Transverse colon (tissue), 4 donors: ENCODE results near the gene RHOU. TPM values are rescaled to one million over a fixed set of nuclear protein-coding genes. Genes with fewer than 3 reads are reported as not detected.
A peak's percentile ranks its signal among the peaks of the same experiment; 100 is the strongest.

Experiments
- DNase-seq: peaks from one replicate; pipeline ENCODE4 v3.0.0-alpha.2; 2019
- H3K27ac ChIP-seq, 4 donors: fragments of 200-600 bp; sonication (generic); 2 replicates each; pipeline ENCODE4 v1.5.1; 2016 to 2018; ENCODE audit warnings: inconsistent platforms in 4 of 4
- H3K27me3 ChIP-seq: fragments of 200-600 bp; sonication (generic); 2 replicates; pipeline ENCODE4 v1.5.1; 2017; ENCODE audit warnings: inconsistent platforms
- H3K36me3 ChIP-seq, 4 donors: fragments of 200-600 bp; sonication (generic); 2 replicates each; pipeline ENCODE4 v1.5.1; 2017 to 2019; ENCODE audit warnings: inconsistent platforms in 4 of 4
- H3K4me1 ChIP-seq, 4 donors: fragments of 200-600 bp; sonication (generic); 2 replicates each; pipeline ENCODE4 v1.5.1; 2017 to 2020; ENCODE audit warnings: inconsistent platforms in 4 of 4
- H3K4me3 ChIP-seq, 4 donors: fragments of 200-600 bp; sonication (generic); 1 replicate in 1 of 4; 2 replicates in 3 of 4; pipeline versions ENCODE4 v1.5.1 to v1.6.1; 2017 to 2019; ENCODE audit warnings: inconsistent platforms in 4 of 4
- H3K9me3 ChIP-seq, 2 donors: fragments of 200-600 bp; sonication (generic); 2 replicates each; pipeline ENCODE4 v1.5.1; 2017 to 2019; ENCODE audit warnings: inconsistent platforms in 2 of 2
- CTCF ChIP-seq, 5 experiments: fragments of 200-600 bp in 3 of 5; fragments of 450-650 bp in 2 of 5; sonication (generic) in 3 of 5; IDR thresholded peaks; 1 replicate in 2 of 5; 2 replicates in 3 of 5; pipeline ENCODE4 v1.5.1; 2016 to 2017; ENCODE audit warnings: antibody characterized with exemption in 5 of 5, inconsistent platforms in 3 of 5, mild to moderate bottlenecking in 2 of 5, moderate library complexity in 1 of 5
- EP300 ChIP-seq: sonication (generic); formaldehyde crosslinking; IDR thresholded peaks from one replicate; pipeline ENCODE4 v1.6.1; 2017; ENCODE audit warnings: antibody characterized with exemption, low read depth
- POLR2A ChIP-seq: fragments of 450-650 bp; IDR thresholded peaks from one replicate; pipeline ENCODE4 v1.6.1; 2016; ENCODE audit warnings: antibody characterized with exemption, mild to moderate bottlenecking, moderate library complexity
- POLR2AphosphoS5 ChIP-seq, 3 donors: sonication (generic); formaldehyde crosslinking; IDR thresholded peaks; one replicate each; pipeline ENCODE4 v1.6.1; 2016; ENCODE audit warnings: antibody characterized with exemption in 3 of 3
- WGBS, 2 donors: methylation state at CpG; one replicate each; pipeline ENCODE4 v1.1.5; 2018; ENCODE audit warnings: low coverage in 1 of 2; 5-methylcytosine and 5-hydroxymethylcytosine counted together
- in situ Hi-C, 4 donors: fragments of 200-750 bp; cut with MboI; loops; one replicate each; pipeline versions ENCODE4 v1.15.0 to v1.15.1; 2017; ENCODE audit warnings: low sequenced_read_pairs in 3 of 4, low pct_ligation_motif_present in 1 of 4, low pct_unique_long_range_greater_than_20kb in 1 of 4
- intact Hi-C: fragments of 100-400 bp; cut with DNase I; formaldehyde crosslinking; loops from one replicate; pipeline ENCODE4 v1.15.1; 2023; ENCODE audit warnings: low total_unique reads
- total RNA-seq, 4 donors: library from RNA; depleted of rRNA; stranded (reverse); fragments of >200 nt; gene quantifications; one replicate each; pipeline ENCODE4 v1.1.0, GENCODE V29; 2016

The RHOU gene
- total RNA-seq, 4 donors from 2014 or later, result 32.0 to 62.5 (median 38.4) TPM

DNA sequence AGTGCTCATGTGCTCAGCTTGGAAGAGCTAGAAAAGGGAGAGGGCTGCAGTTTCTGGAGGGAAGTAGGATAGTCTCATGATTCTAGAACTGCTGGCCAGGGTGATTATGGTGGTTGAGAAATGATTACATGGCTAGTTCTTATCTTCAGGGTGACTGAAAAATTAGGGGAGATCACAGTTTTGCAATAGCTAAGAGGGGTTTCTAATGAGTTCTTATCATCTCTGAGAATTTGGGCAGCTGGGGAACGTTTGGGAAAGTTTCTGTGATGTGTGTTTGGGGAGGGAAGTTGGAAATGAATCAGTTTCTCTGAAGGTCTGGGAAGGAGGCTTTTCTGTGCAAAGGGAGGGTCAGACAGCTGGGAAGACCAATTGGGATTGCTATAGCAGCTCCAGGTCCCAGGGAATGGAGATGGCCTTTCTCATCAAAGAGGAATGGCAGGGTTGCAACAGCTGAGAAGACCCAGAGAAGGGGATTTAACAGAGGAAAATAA is 7.6 kb upstream of the RHOU start:
- Histone ChIP-seq H3K36me3 (no peaks in the 10 kb centered on the region), H3K4me3 (no peak overlapping the region), H3K27me3 (no peaks in the 10 kb centered on the region), H3K9me3 (no peaks in the 10 kb centered on the region), H3K27ac (no peak overlapping the region), H3K4me1 (no peaks in the 10 kb centered on the region)
- DNase-seq, result no peak
- no peak for TF ChIP-seq CTCF (IDR thresholded peaks at IDR 0.05)
- TF ChIP-seq EP300, result no peak
- TF ChIP-seq POLR2A, result no peak
- TF ChIP-seq POLR2AphosphoS5 (IDR thresholded peaks at IDR 0.05), result no peak
- WGBS, 2 donors, result 20 to 28% methylated on average over 1 of the region's 1 CpG
- in situ Hi-C loops, result no loop called here
- intact Hi-C loops, result loop anchor here (5.0 kb wide), 1 partner anchor 40 kb away; no protein-coding TSS in a partner anchor

- TF ChIP-seq POLR2AphosphoS5 (IDR thresholded peaks at IDR 0.05), result no peak
- no peak for TF ChIP-seq EP300
- no peak for TF ChIP-seq POLR2A
- 81 to 87% methylated on average over 8 of the region's 8 CpGs for WGBS, 2 donors
- Histone ChIP-seq H3K27me3 (no peaks in the 10 kb centered on the region), H3K36me3 (no peaks in the 10 kb centered on the region), H3K27ac (no peak overlapping the region), H3K4me1 (peaks cover 0 to 17% (median 12%) of the 10 kb centered on the region in 4 donors), H3K9me3 (no peaks in the 10 kb centered on the region), H3K4me3 (no peak overlapping the region)
- DNase-seq, result no peak
- in situ Hi-C loops, result loop anchor here in 2 of 4 donors (5.0 to 10.0 kb wide), 2 partner anchors 492 to 500 kb away; no protein-coding TSS in a partner anchor
- intact Hi-C loops, result no loop called here
Measured at GRCh38 chr1:228732426-228732825, 2.9 kb upstream of the RHOU start.

DNA sequence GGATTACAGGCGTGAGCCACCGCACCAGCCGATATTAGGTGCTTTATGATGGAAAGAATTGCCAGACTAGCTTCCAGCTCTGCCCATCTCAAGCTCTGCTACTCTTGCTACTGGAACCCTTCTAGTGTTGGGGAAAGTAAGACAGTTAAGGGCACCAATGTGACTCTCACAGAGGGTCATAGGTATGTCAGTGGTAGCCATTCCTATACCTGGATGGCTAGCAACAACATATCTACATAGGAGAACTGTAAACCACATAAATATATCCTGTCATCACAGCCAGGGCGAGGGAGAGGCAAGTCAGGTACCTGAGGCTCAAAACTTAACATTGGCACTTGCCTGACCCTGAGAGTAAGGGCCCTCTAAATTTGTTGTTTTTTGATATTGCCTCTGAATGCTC is 1.7 kb upstream of the RHOU start:
- H3K4me3 ChIP-seq, result no peak overlapping the region

DNA sequence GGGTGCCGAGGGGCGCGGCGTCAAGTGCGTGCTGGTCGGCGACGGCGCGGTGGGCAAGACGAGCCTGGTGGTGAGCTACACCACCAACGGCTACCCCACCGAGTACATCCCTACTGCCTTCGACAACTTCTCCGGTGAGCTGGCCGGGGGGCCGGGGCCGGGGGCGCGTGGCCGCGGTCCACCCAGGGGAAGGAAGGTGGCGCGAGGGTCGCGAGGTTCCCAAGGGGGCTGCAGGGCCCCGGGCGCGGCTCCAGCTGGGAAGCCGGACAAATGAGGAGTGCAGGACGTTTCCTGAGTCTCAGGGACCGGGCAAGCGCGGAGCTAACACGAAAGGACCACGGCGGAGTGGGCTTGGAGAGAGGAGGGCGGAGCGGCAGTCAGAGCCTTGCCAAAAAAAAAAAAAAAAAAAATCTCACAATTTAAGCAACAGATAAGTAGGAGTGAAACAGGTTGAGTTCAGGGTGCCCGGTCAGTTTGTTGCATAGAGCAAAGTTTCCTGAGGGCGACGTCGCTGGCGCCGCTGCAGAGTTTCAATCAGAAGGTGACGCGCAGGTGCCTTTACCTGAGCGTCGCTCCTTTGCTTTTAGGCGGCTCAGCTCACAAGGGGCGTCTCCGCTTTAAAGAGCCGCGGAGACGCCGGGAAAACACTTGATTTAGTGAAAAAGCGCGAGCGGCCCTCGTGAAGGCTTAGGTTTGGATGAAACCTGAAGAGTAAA is 750 bp downstream of the RHOU start:
- no peaks in the 10 kb centered on the region for H3K36me3 ChIP-seq
- in situ Hi-C loops (loop anchor here in 1 of 4 donors (10.0 kb wide), 1 partner anchor 489 kb away; no protein-coding TSS in a partner anchor), intact Hi-C loops (loop anchor here (1.0 kb wide), 2 partner anchors 334 to 381 kb away; no protein-coding TSS in a partner anchor)
- no peaks in the 10 kb centered on the region for H3K27me3 ChIP-seq
- H3K9me3 ChIP-seq, result no peaks in the 10 kb centered on the region
- peak overlapping the region; percentile 92 to 98 (median 95) for H3K4me3 ChIP-seq
- peak overlapping the region; percentile 92 to 97 (median 96) for H3K27ac ChIP-seq
- 5% methylated on average over 36 of the region's 60 CpGs; no CpG with 5 or more reads in 1 of the 2 donors for whole genome bisulfite sequencing, 2 donors
- peak; percentile 69 for DNase-seq
- H3K4me1 ChIP-seq, result peaks cover 5 to 45% (median 21%) of the 10 kb centered on the region in 4 donors
- TF ChIP-seq EP300, result no peak
- TF ChIP-seq POLR2A, result peak; percentile 58
- TF ChIP-seq POLR2AphosphoS5 (IDR thresholded peaks at IDR 0.05), result peak in 2 of 3 donors; percentile 51 to 71

More for the DNA sequence above, 1.7 kb upstream of the RHOU start:
- intact Hi-C loops (no loop called here), in situ Hi-C loops (loop anchor here in 2 of 4 donors (5.0 to 10.0 kb wide), 2 partner anchors 491 to 499 kb away; no protein-coding TSS in a partner anchor)
- Histone ChIP-seq H3K9me3 (no peaks in the 10 kb centered on the region), H3K27me3 (no peaks in the 10 kb centered on the region), H3K27ac (no peak overlapping the region), H3K4me1 (peaks cover 5 to 27% (median 21%) of the 10 kb centered on the region in 4 donors), H3K36me3 (no peaks in the 10 kb centered on the region)
- WGBS, 2 donors, result 93% methylated on average over 4 of the region's 4 CpGs; no CpG with 5 or more reads in 1 of the 2 donors
- TF ChIP-seq POLR2AphosphoS5 (IDR thresholded peaks at IDR 0.05) (no peak), EP300 (no peak), CTCF (IDR thresholded peaks at IDR 0.05) (no peak), POLR2A (no peak)
- DNase-seq, result no peak
